H9 (cell line): ENCODE measurements around the gene PRKAR1A. TPM values are rescaled to one million over a fixed set of nuclear protein-coding genes. Genes with fewer than 3 reads are reported as not detected.
"Not testable (repeated sequence)": the region's sequence is repeated elsewhere in the genome, so short reads cannot be mapped to it uniquely, and the experiment has no call there.

ENCODE experiments used
- DNase-seq: peaks from one replicate; pipeline ENCODE4 v3.0.0-alpha.2; 2017
- H2AFZ ChIP-seq: one replicate; pipeline ENCODE4 v1.6.1; 2013; ENCODE audit warnings: mild to moderate bottlenecking, low read length, control low read depth, moderate library complexity
- H2AK5ac ChIP-seq: 2 replicates; pipeline ENCODE4 v1.6.1; 2013; ENCODE audit warnings: low read length, control low read depth, mixed read lengths; ENCODE audit not compliant: insufficient read length
- H2BK120ac ChIP-seq: one replicate; pipeline ENCODE4 v1.6.1; 2013; ENCODE audit warnings: low read depth, mild to moderate bottlenecking, low read length, control low read depth, inconsistent platforms; ENCODE audit not compliant: poor library complexity, severe bottlenecking
- H2BK12ac ChIP-seq: 2 replicates; pipeline ENCODE4 v1.6.1; 2013; ENCODE audit warnings: low read length, control low read depth, mixed read lengths, low read depth; ENCODE audit not compliant: insufficient read length
- H2BK15ac ChIP-seq: 2 replicates; pipeline ENCODE4 v1.6.1; 2013; ENCODE audit warnings: low read depth, low read length, control low read depth
- H2BK20ac ChIP-seq: one replicate; pipeline ENCODE4 v1.6.1; 2013; ENCODE audit warnings: low read depth, mild to moderate bottlenecking, low read length, control low read depth, inconsistent platforms; ENCODE audit not compliant: poor library complexity, severe bottlenecking
- H2BK5ac ChIP-seq: 2 replicates; pipeline ENCODE4 v1.6.1; 2013; ENCODE audit warnings: low read length, control low read depth, mixed read lengths; ENCODE audit not compliant: insufficient read length
- H3K14ac ChIP-seq: 2 replicates; pipeline ENCODE4 v1.6.1; 2013; ENCODE audit warnings: low read length, control low read depth; ENCODE audit not compliant: insufficient read depth
- H3K18ac ChIP-seq: 2 replicates; pipeline ENCODE4 v1.6.1; 2013; ENCODE audit warnings: low read depth, mild to moderate bottlenecking, mixed read lengths, low read length, control low read depth; ENCODE audit not compliant: insufficient read length
- H3K23ac ChIP-seq: 2 replicates; pipeline ENCODE4 v1.6.1; 2013; ENCODE audit warnings: low read length, control low read depth, mixed read lengths, low read depth; ENCODE audit not compliant: insufficient read length
- H3K23me2 ChIP-seq: 2 replicates; pipeline ENCODE4 v1.6.1; 2013; ENCODE audit warnings: low read depth, mild to moderate bottlenecking, mixed read lengths, low read length, control low read depth; ENCODE audit not compliant: insufficient read length, poor library complexity, severe bottlenecking
- H3K27ac ChIP-seq: 2 replicates; pipeline ENCODE4 v1.5.1; 2013; ENCODE audit warnings: low read length, control low read depth, mixed read lengths, low read depth; ENCODE audit not compliant: insufficient read length
- H3K27me3 ChIP-seq: 2 replicates; pipeline ENCODE4 v1.6.1; 2013; ENCODE audit warnings: low read length, control low read depth, inconsistent platforms; ENCODE audit not compliant: insufficient read depth
- H3K4ac ChIP-seq: 2 replicates; pipeline ENCODE4 v1.6.1; 2013; ENCODE audit warnings: low read depth, mild to moderate bottlenecking, control low read depth, inconsistent platforms, low read length, moderate library complexity
- H3K4me1 ChIP-seq: 2 replicates; pipeline ENCODE4 v1.6.1; 2013; ENCODE audit warnings: low read length, control low read depth, inconsistent platforms; ENCODE audit not compliant: insufficient read depth
- H3K4me2 ChIP-seq: 2 replicates; pipeline ENCODE4 v1.6.1; 2013; ENCODE audit warnings: low read length, control low read depth, mixed read lengths; ENCODE audit not compliant: insufficient read length, insufficient read depth
- H3K56ac ChIP-seq: 2 replicates; pipeline ENCODE4 v1.6.1; 2013; ENCODE audit warnings: low read depth, mild to moderate bottlenecking, mixed read lengths, low read length, control low read depth; ENCODE audit not compliant: insufficient read length
- H3K79me1 ChIP-seq: 2 replicates; pipeline ENCODE4 v1.6.1; 2013; ENCODE audit warnings: low read depth, mild to moderate bottlenecking, moderate library complexity, low read length, control low read depth, inconsistent platforms; ENCODE audit not compliant: insufficient read depth, poor library complexity, severe bottlenecking
- H3K79me2 ChIP-seq: 2 replicates; pipeline ENCODE4 v1.6.1; 2013; ENCODE audit warnings: low read length, control low read depth, inconsistent platforms; ENCODE audit not compliant: insufficient read depth
- H3K9ac ChIP-seq: 2 replicates; pipeline ENCODE4 v1.6.1; 2013; ENCODE audit warnings: low read length, control low read depth, mixed read lengths; ENCODE audit not compliant: insufficient read length; ENCODE audit errors: extremely low read depth
- H3K9me3 ChIP-seq: one replicate; pipeline ENCODE4 v1.6.1; 2013; ENCODE audit warnings: low read depth, low read length, inconsistent platforms; ENCODE audit not compliant: control insufficient read depth
- H3T11ph ChIP-seq: one replicate; pipeline ENCODE4 v1.6.1; 2013; ENCODE audit warnings: mild to moderate bottlenecking, low read length, control low read depth, inconsistent platforms
- H4K20me1 ChIP-seq: one replicate; pipeline ENCODE4 v1.6.1; 2013; ENCODE audit not compliant: control insufficient read depth, insufficient read length, insufficient read depth
- H4K5ac ChIP-seq: 2 replicates; pipeline ENCODE4 v1.6.1; 2013; ENCODE audit warnings: low read depth, mild to moderate bottlenecking, mixed read lengths, low read length, control low read depth; ENCODE audit not compliant: insufficient read length
- H4K8ac ChIP-seq: replicated peaks from 2 replicates; pipeline ENCODE4 v1.6.1; 2013; ENCODE audit warnings: low read length, control low read depth, mixed read lengths, low read depth; ENCODE audit not compliant: insufficient read length
- H4K91ac ChIP-seq: 2 replicates; pipeline ENCODE4 v1.6.1; 2013; ENCODE audit warnings: low read depth, mild to moderate bottlenecking, moderate library complexity, mixed read lengths, low read length, control low read depth; ENCODE audit not compliant: insufficient read length
- H3K27ac Mint-ChIP-seq, 3 experiments: 2 replicates in 2 of 3; 3 replicates in 1 of 3; pipeline ENCODE4 v1.8.0; 2020 to 2021; ENCODE audit warnings: mixed read lengths in 3 of 3, mild to moderate bottlenecking in 1 of 3, moderate library complexity in 1 of 3
- H3K27me3 Mint-ChIP-seq: 2 replicates; pipeline ENCODE4 v1.8.0; 2021; ENCODE audit warnings: low read depth, mild to moderate bottlenecking, moderate library complexity, mixed read lengths
- H3K36me3 Mint-ChIP-seq, 3 experiments: 2 replicates in 2 of 3; 3 replicates in 1 of 3; pipeline ENCODE4 v1.8.0; 2020 to 2021; ENCODE audit warnings: low read depth in 3 of 3, mixed read lengths in 3 of 3; ENCODE audit not compliant: insufficient read depth in 1 of 3
- H3K4me1 Mint-ChIP-seq, 2 experiments: 2 replicates each; pipeline ENCODE4 v1.8.0; 2020; ENCODE audit warnings: mixed read lengths in 2 of 2
- H3K4me3 Mint-ChIP-seq, 2 experiments: 2 replicates in 1 of 2; 3 replicates in 1 of 2; pipeline ENCODE4 v1.8.0; 2020 to 2021; ENCODE audit warnings: mild to moderate bottlenecking in 2 of 2, mixed read lengths in 2 of 2, moderate library complexity in 1 of 2
- H3K9me3 Mint-ChIP-seq, 2 experiments: 2 replicates in 1 of 2; 3 replicates in 1 of 2; pipeline ENCODE4 v1.8.0; 2020; ENCODE audit warnings: mild to moderate bottlenecking in 2 of 2, mixed read lengths in 2 of 2, moderate library complexity in 1 of 2
- WGBS: extraction: QIAGEN DNeasy Blood & Tissue Kit; methylation state at CpG from one replicate; pipeline ENCODE4 v1.1.7; 2013; ENCODE audit warnings: missing lambda C conversion rate, low lambda C conversion rate, mixed read lengths; ENCODE audit not compliant: insufficient read length; ENCODE audit errors: extremely low coverage; 5-methylcytosine and 5-hydroxymethylcytosine counted together
- total RNA-seq: library from RNA; stranded (reverse); gene quantifications from 2 replicates; pipeline ENCODE4 v1.2.1, GENCODE V29; 2021
- TF ChIP-seq, protein P1 (sequence below): fragments of 200-600 bp; sonication (generic); conservative IDR thresholded peaks from 3 replicates; pipeline ENCODE4 v1.8.0; 2021; ENCODE audit warnings: antibody characterized with exemption, mild to moderate bottlenecking

The PRKAR1A gene
- total RNA-seq, 1 experiment from 2014 or later = 171 TPM

DNA sequence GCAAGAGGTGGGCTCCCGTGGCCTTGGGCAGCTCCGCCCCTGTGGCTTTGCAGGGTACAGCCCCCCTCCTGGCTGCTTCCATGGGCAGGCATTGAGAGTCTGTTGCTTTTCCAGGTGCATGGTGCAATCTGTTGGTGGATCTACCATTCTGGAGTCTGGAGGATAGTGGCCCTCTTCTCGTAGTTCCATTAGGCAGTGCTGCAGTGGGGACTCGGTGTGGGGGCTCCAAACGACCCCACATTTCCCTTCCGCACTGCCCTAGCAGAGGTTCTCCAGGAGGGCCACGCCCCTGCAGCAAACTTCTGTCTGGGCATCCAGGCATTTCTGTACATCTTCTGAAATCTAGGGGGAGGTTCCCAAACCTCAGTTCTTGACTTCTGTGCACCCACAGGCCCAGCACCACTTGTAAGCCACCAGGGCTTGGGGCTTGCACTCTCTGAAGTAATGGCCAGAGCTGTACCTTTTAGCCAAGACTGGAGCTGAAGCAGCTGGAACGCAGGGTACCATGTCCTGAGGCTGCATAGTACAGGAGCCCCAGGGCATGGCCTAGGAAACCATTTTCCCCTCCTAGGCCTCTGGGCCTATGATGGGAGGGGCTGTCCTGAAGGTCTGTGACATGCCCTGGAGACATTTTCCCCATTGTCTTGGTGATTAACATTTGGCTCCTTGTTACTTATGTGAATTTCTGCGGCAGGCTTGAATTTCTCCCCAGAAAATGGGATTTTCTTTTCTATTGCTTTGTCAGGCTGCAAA, 6.0 kb downstream of the PRKAR1A start:
- H3K4me1 ChIP-seq = no peaks in the 10 kb centered on the region
- H3K18ac ChIP-seq = no peak overlapping the region
- TF ChIP-seq, protein P1, sequence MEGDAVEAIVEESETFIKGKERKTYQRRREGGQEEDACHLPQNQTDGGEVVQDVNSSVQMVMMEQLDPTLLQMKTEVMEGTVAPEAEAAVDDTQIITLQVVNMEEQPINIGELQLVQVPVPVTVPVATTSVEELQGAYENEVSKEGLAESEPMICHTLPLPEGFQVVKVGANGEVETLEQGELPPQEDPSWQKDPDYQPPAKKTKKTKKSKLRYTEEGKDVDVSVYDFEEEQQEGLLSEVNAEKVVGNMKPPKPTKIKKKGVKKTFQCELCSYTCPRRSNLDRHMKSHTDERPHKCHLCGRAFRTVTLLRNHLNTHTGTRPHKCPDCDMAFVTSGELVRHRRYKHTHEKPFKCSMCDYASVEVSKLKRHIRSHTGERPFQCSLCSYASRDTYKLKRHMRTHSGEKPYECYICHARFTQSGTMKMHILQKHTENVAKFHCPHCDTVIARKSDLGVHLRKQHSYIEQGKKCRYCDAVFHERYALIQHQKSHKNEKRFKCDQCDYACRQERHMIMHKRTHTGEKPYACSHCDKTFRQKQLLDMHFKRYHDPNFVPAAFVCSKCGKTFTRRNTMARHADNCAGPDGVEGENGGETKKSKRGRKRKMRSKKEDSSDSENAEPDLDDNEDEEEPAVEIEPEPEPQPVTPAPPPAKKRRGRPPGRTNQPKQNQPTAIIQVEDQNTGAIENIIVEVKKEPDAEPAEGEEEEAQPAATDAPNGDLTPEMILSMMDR = no peak
- no peak overlapping the region for H2BK12ac ChIP-seq
- peaks cover under 1% of the 10 kb centered on the region for H3K23me2 ChIP-seq
- H4K91ac ChIP-seq = no peak overlapping the region
- H2AK5ac ChIP-seq = no peak overlapping the region
- no peak overlapping the region for H3T11ph ChIP-seq
- H2BK15ac ChIP-seq = no peak overlapping the region
- Mint-ChIP-seq H3K9me3 (peaks cover 16 to 17% of the 10 kb centered on the region in 2 experiments), H3K27me3 (0 out of 2 replicates have a peak, but pooled peaks cover 2% of the 10 kb centered on the region), H3K4me1 (peaks cover 21% of the 10 kb centered on the region in 2 experiments), H3K4me3 (no peak overlapping the region), H3K36me3 (peaks cover 47 to 72% (median 67%) of the 10 kb centered on the region in 3 experiments), H3K27ac (no peak overlapping the region; a peak in 1 of 7 replicates)
- DNase-seq = peak; percentile 51
- no peaks in the 10 kb centered on the region for H3K27me3 ChIP-seq
- H3K4me2 ChIP-seq = no peak overlapping the region
- H3K79me2 ChIP-seq = peaks cover 14% of the 10 kb centered on the region; the same call in 1 of the 2 replicates
- H2BK120ac ChIP-seq = no peak overlapping the region
- peaks cover 11% of the 10 kb centered on the region for H3K79me1 ChIP-seq
- no peak overlapping the region for H4K5ac ChIP-seq
- H3K4ac ChIP-seq = no peak overlapping the region
- no peak overlapping the region for H3K9ac ChIP-seq
- H2BK20ac ChIP-seq = no peak overlapping the region
- no peak overlapping the region for H3K56ac ChIP-seq
- H3K27ac ChIP-seq = no peak overlapping the region
- no peak overlapping the region for H2AFZ ChIP-seq
- no CpG with 5 or more reads among the region's 9 CpGs for WGBS
- H3K23ac ChIP-seq = no peak overlapping the region
- H2BK5ac ChIP-seq = no peak overlapping the region
- no peaks in the 10 kb centered on the region for H4K20me1 ChIP-seq
- no peak overlapping the region for H4K8ac ChIP-seq
- H3K14ac ChIP-seq = no peak overlapping the region
- peaks cover 12% of the 10 kb centered on the region for H3K9me3 ChIP-seq

DNA sequence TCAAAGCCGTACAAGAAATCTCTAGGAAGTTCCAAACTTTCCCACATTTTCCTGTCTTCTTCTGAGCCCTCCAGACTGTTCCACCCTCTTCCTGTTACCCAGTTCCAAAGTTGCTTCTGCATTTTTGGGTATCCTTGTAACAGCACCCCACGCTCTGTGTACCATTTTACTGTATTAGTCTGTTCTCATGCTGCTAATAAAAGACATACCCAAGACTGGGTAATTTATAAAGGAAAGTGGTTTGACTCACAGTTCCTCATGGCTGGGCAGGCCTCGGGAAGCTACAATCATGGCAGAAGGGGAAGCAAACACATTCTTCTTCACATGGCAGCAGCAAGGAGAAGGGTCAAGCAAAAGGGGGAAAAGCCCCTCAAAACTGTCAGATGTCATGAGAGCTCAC, 6.8 kb downstream of the PRKAR1A start:
- H2BK20ac ChIP-seq, H3K9ac ChIP-seq, H3K4me1 ChIP-seq, H4K8ac ChIP-seq, H3K14ac ChIP-seq, H3K56ac ChIP-seq, H3K79me2 ChIP-seq, H3K27me3 ChIP-seq, H4K20me1 ChIP-seq, H3K27ac ChIP-seq, H2AFZ ChIP-seq, H3K4me3 Mint-ChIP-seq, H3K4ac ChIP-seq, H4K5ac ChIP-seq, H2BK15ac ChIP-seq, H3T11ph ChIP-seq, H2BK120ac ChIP-seq, H3K4me2 ChIP-seq, H3K27me3 Mint-ChIP-seq, DNase-seq, H3K23me2 ChIP-seq, H2AK5ac ChIP-seq, H2BK12ac ChIP-seq, H3K23ac ChIP-seq, H3K18ac ChIP-seq, H4K91ac ChIP-seq, H2BK5ac ChIP-seq: not testable (repeated sequence)
- Mint-ChIP-seq H3K27ac (peak overlapping the region; percentile 34 to 67 (median 48); a peak in 4 of 7 replicates), H3K9me3 (peaks cover 16 to 17% of the 10 kb centered on the region in 2 experiments), H3K36me3 (peaks cover 53 to 79% (median 73%) of the 10 kb centered on the region in 3 experiments), H3K4me1 (peaks cover 13% of the 10 kb centered on the region in 2 experiments)
- Histone ChIP-seq H3K9me3 (peaks cover 12% of the 10 kb centered on the region), H3K79me1 (peaks cover 11% of the 10 kb centered on the region)
- WGBS = no CpG with 5 or more reads among the region's 3 CpGs
